HepG2 (cell line): Measurements from ENCODE around the gene SPRED2. TPM values are rescaled to one million over a fixed set of nuclear protein-coding genes. Genes with fewer than 3 reads are reported as not detected.

Source experiments
- ATAC-seq: fragments of 200-7000 bp; cut with Tn5 transposase; 3 replicates; pipeline ENCODE4 v1.9.1; 2020; ENCODE audit warnings: mild to moderate bottlenecking, moderate library complexity
- BruUV-seq: library from RNA; stranded (reverse); fragments of 400-500 nt; replicated peaks from 2 replicates; lab custom pipeline; 2021; lab: Mats Ljungman, UMichigan
- CTCF ChIA-PET: fragments of 300-600 bp; formaldehyde crosslinking; extraction: SDS; loops from one replicate; lab custom pipeline; 2021; ENCODE audit warnings: low total read pairs, inconsistent platforms, low intra/inter-chr PET ratio; lab: Yijun Ruan, JAX
- POLR2A ChIA-PET: fragments of 350-600 bp; sonication (Branson Sonifier 250); formaldehyde crosslinking; loops from one replicate; lab custom pipeline; 2020; ENCODE audit warnings: antibody characterized with exemption, inconsistent platforms; lab: Yijun Ruan, JAX
- DNase-seq: peaks from one replicate; pipeline ENCODE4 v3.0.0-alpha.2; 2015; ENCODE audit warnings: low spot score
- FAIRE-seq: peaks from 3 replicates; lab custom pipeline; 2011; peaks lifted over from hg19 to GRCh38; lab: Jason Lieb, UNC
- H2AFZ ChIP-seq: one replicate; pipeline ENCODE4 v1.6.1; 2011; ENCODE audit warnings: low read length, inconsistent platforms
- H3K27ac ChIP-seq: fragments of 300-600 bp; 3 replicates; pipeline ENCODE4 v1.8.0; 2011; ENCODE audit warnings: mixed run types, mild to moderate bottlenecking, mixed read lengths, low read length, inconsistent platforms; ENCODE audit not compliant: insufficient read depth; ENCODE audit errors: extremely low read length
- H3K27me3 ChIP-seq, 2 experiments: fragments of 200-600 bp in 1 of 2; 2 replicates in 1 of 2; 3 replicates in 1 of 2; pipeline versions ENCODE4 v1.6.0 to v1.8.0; 2011; ENCODE audit warnings: low read length in 2 of 2, mild to moderate bottlenecking in 2 of 2, moderate library complexity in 2 of 2, inconsistent platforms in 1 of 2; ENCODE audit not compliant: insufficient read depth in 2 of 2, control insufficient read depth in 1 of 2
- H3K36me3 ChIP-seq, 2 experiments: fragments of 200-600 bp in 1 of 2; replicated peaks in 1 of 2; 2 replicates in 1 of 2; 3 replicates in 1 of 2; pipeline versions ENCODE4 v1.5.1 to v1.8.0; 2011; ENCODE audit warnings: low read length in 2 of 2, inconsistent platforms in 1 of 2; ENCODE audit not compliant: insufficient read depth in 2 of 2, control insufficient read depth in 1 of 2
- H3K4me1 ChIP-seq: 2 replicates; pipeline ENCODE4 v1.5.1; 2012; ENCODE audit warnings: low read length, inconsistent platforms; ENCODE audit not compliant: insufficient read depth
- H3K4me2 ChIP-seq: 2 replicates; pipeline ENCODE4 v1.6.0; 2011; ENCODE audit warnings: low read depth, low read length, inconsistent platforms
- H3K4me3 ChIP-seq, 3 experiments: fragments of 200-600 bp in 1 of 3; sonication (generic), shearing (Covaris generic) in 1 of 3; replicated peaks in 1 of 3; 2 replicates each; pipeline ENCODE4 v1.5.1; 2011 to 2016; ENCODE audit warnings: low read length in 3 of 3, inconsistent platforms in 2 of 3, low read depth in 2 of 3, mild to moderate bottlenecking in 2 of 3, control low read depth in 1 of 3, mixed read lengths in 1 of 3; ENCODE audit not compliant: insufficient read depth in 1 of 3
- H3K79me2 ChIP-seq: one replicate; pipeline ENCODE4 v1.6.1; 2011; ENCODE audit warnings: low read length, inconsistent platforms; ENCODE audit not compliant: insufficient read depth
- H3K9ac ChIP-seq: 2 replicates; pipeline ENCODE4 v1.6.0; 2011; ENCODE audit warnings: mild to moderate bottlenecking, low read depth, low read length, inconsistent platforms; ENCODE audit not compliant: insufficient read depth
- H3K9me3 ChIP-seq: 2 replicates; pipeline ENCODE4 v1.5.1; 2012; ENCODE audit warnings: mild to moderate bottlenecking, low read length
- H4K20me1 ChIP-seq: 2 replicates; pipeline ENCODE4 v1.6.0; 2011; ENCODE audit warnings: inconsistent platforms, mild to moderate bottlenecking, low read length, moderate library complexity; ENCODE audit not compliant: insufficient read depth
- CEBPG ChIP-seq: IDR thresholded peaks from 2 replicates; pipeline ENCODE4 v1.6.1; 2016
- FOXK1 ChIP-seq: sonication (generic); formaldehyde crosslinking; IDR thresholded peaks from 2 replicates; pipeline ENCODE4 v1.4.0; 2020; ENCODE audit warnings: low read depth, missing genetic modification reagents, borderline replicate concordance
- HNF4A ChIP-seq: sonication (generic); formaldehyde crosslinking; IDR thresholded peaks from 2 replicates; pipeline ENCODE4 v1.4.0; 2020; ENCODE audit warnings: missing genetic modification reagents
- HOXA3 ChIP-seq: sonication (generic); formaldehyde crosslinking; IDR thresholded peaks from 2 replicates; pipeline ENCODE4 v1.5.0; 2020; ENCODE audit warnings: missing genetic modification reagents
- KMT2A ChIP-seq: sonication (generic); formaldehyde crosslinking; IDR thresholded peaks from 2 replicates; pipeline ENCODE4 v1.4.0; 2020; ENCODE audit warnings: missing genetic modification reagents
- MIXL1 ChIP-seq: IDR thresholded peaks from 2 replicates; pipeline ENCODE4 v1.6.1; 2016
- NFE2L1 ChIP-seq: sonication (generic); formaldehyde crosslinking; IDR thresholded peaks from 2 replicates; pipeline ENCODE4 v1.4.0; 2020; ENCODE audit warnings: missing genetic modification reagents, mild to moderate bottlenecking, borderline replicate concordance
- SSRP1 ChIP-seq: IDR thresholded peaks from 2 replicates; pipeline ENCODE4 v1.6.1; 2016; ENCODE audit warnings: control low read depth
- ZBTB40 ChIP-seq, 2 experiments: fragments of 450-650 bp in 1 of 2; sonication (generic) in 1 of 2; formaldehyde crosslinking in 1 of 2; IDR thresholded peaks; 2 replicates each; pipeline versions ENCODE4 v1.6.1 to v1.8.0; 2016 to 2022; ENCODE audit warnings: antibody characterized with exemption in 1 of 2, mild to moderate bottlenecking in 1 of 2, missing genetic modification reagents in 1 of 2
- ZNF878 ChIP-seq: sonication (generic); formaldehyde crosslinking; IDR thresholded peaks from 2 replicates; pipeline ENCODE4 v1.8.1; 2023; ENCODE audit warnings: mild to moderate bottlenecking, missing genetic modification reagents, moderate library complexity
- WGBS: methylation state at CpG from one replicate; pipeline ENCODE4 v1.1.6; 2017; ENCODE audit warnings: low lambda C conversion rate; 5-methylcytosine and 5-hydroxymethylcytosine counted together
- in situ Hi-C: cut with HindIII; loops from 2 replicates; pipeline ENCODE4 v1.10.0; 2017; ENCODE audit warnings: low pct_unique_long_range_greater_than_20kb; ENCODE audit not compliant: extremely low pct_ligation_motif_present
- intact Hi-C: fragments of 100-400 bp; cut with micrococcal nuclease; formaldehyde crosslinking; loops from one replicate; pipeline ENCODE4 v1.10.0; 2022; ENCODE audit not compliant: unreplicated experiment
- polyA plus RNA-seq, 8 experiments: library from polyadenylated mRNA; depleted of rRNA in 3 of 8; stranded (reverse) in 7 of 8; unstranded in 1 of 8; fragments of >200 nt; fragmentation: Illumina TruSeq in 4 of 8; extraction: Trizol in 4 of 8; gene quantifications; 2 replicates each; pipeline versions ENCODE4 v1.2.1 to v1.2.3, GENCODE V29; 2011 to 2016; ENCODE audit warnings: low read depth in 4 of 8, missing spikeins in 1 of 8, mixed read lengths in 1 of 8; ENCODE audit not compliant: insufficient read depth in 1 of 8
- total RNA-seq, 5 experiments: library from RNA; depleted of rRNA; stranded (reverse); fragments of >200 nt; fragmentation: Illumina TruSeq; extraction: Trizol; gene quantifications; 2 replicates each; pipeline ENCODE4 v1.2.3, GENCODE V29; 2016; ENCODE audit warnings: low read depth in 1 of 5

The SPRED2 gene
- total and polyA plus RNA-seq, 2 of the 13 experiments (the other 11 are each of a cell fraction or from before 2014, with no cell fraction given) = 13.0 to 37.0 TPM

GRCh38 chr2:65450810-65451209, 18.4 kb upstream of the SPRED2 start (continued):
- TF ChIP-seq ZBTB40 (IDR thresholded peaks at IDR 0.05) (peak; percentile 81), ZBTB40 (CRISPR knock-in tag; IDR thresholded peaks at IDR 0.05) (peak; percentile 94; the same call in 1 of the 2 replicates), HOXA3 (CRISPR knock-in tag) (no peak)

- no peaks in the 10 kb centered on the region for H3K36me3 ChIP-seq
- in situ Hi-C loops (no loop called here), intact Hi-C loops (no loop called here)
- no peak overlapping the region for H3K4me2 ChIP-seq
- no peaks in the 10 kb centered on the region for H3K27me3 ChIP-seq
- CTCF ChIA-PET = no interaction called here
- H3K9ac ChIP-seq = no peak overlapping the region
- no peak for DNase-seq
- ATAC-seq = peak; percentile 27; the same call in 2 of the 3 replicates
- H3K27ac ChIP-seq = no peak overlapping the region
- peaks cover 23% of the 10 kb centered on the region for H3K4me1 ChIP-seq
- FAIRE-seq = no peak
- no TSS peak for BruUV-seq
- no peaks in the 10 kb centered on the region for H3K79me2 ChIP-seq
- no peak overlapping the region for H2AFZ ChIP-seq
- 37% methylated on average over 3 of the region's 3 CpGs for WGBS
- no peak overlapping the region for H3K4me3 ChIP-seq
- H3K9me3 ChIP-seq = no peaks in the 10 kb centered on the region
- POLR2A ChIA-PET = interaction anchor here (1.2 to 1.8 kb wide), 3 partner anchors 12 to 18 kb away, joined by 3 to 12 read pairs (median 5); partner anchors contain the start of gene SPRED2
- no peak for TF ChIP-seq SSRP1 (CRISPR knock-in tag)
- TF ChIP-seq KMT2A (CRISPR knock-in tag) = no peak
- TF ChIP-seq ZNF878 (CRISPR knock-in tag) = no peak
- TF ChIP-seq NFE2L1 = no peak
- TF ChIP-seq HNF4A (CRISPR knock-in tag) = peak; percentile 25; the same call in 1 of the 2 replicates
- 0 out of 2 replicates have a peak, but pooled peaks have one; percentile 5 for TF ChIP-seq CEBPG (CRISPR knock-in tag)
- no peak for TF ChIP-seq MIXL1 (CRISPR knock-in tag)
- TF ChIP-seq FOXK1 = 0 out of 2 replicates have a peak, but pooled peaks have one; percentile 11
- H4K20me1 ChIP-seq = no peaks in the 10 kb centered on the region
Measured at GRCh38 chr2:65450393-65450792, 18.0 kb upstream of the SPRED2 start.
